Keratinocyte (primary cell): Measurements from ENCODE around the gene MMS19. TPM values are rescaled to one million over a fixed set of nuclear protein-coding genes. Genes with fewer than 3 reads are reported as not detected.

ENCODE experiments used
- DNase-seq: peaks from one replicate; pipeline ENCODE4 v3.0.0-alpha.2; 2011; ENCODE audit warnings: low read depth, missing footprints, low spot score
- FAIRE-seq: peaks from 2 replicates; lab custom pipeline; 2011; peaks lifted over from hg19 to GRCh38; lab: Jason Lieb, UNC
- H2AFZ ChIP-seq: 2 replicates; pipeline ENCODE4 v1.6.0; 2012; ENCODE audit warnings: low read length, control low read depth, inconsistent platforms; ENCODE audit not compliant: control insufficient read depth
- H3K27ac ChIP-seq: 2 replicates; pipeline ENCODE4 v1.5.1; 2011; ENCODE audit warnings: low read length; ENCODE audit not compliant: control insufficient read depth, insufficient read depth
- H3K27me3 ChIP-seq: 3 replicates; pipeline ENCODE4 v1.6.0; 2011; ENCODE audit warnings: low read length; ENCODE audit not compliant: control insufficient read depth, insufficient read depth; ENCODE audit errors: extremely low read depth
- H3K36me3 ChIP-seq, 2 experiments: 2 replicates in 1 of 2; 3 replicates in 1 of 2; pipeline ENCODE4 v1.5.1; 2011; ENCODE audit warnings: low read length in 2 of 2, mild to moderate bottlenecking in 1 of 2; ENCODE audit not compliant: control insufficient read depth in 2 of 2, insufficient read depth in 2 of 2; ENCODE audit errors: extremely low read depth in 1 of 2
- H3K4me1 ChIP-seq: 3 replicates; pipeline ENCODE4 v1.5.1; 2011; ENCODE audit warnings: low read length; ENCODE audit not compliant: control insufficient read depth, insufficient read depth; ENCODE audit errors: extremely low read depth
- H3K4me2 ChIP-seq: 3 replicates; pipeline ENCODE4 v1.6.0; 2011; ENCODE audit warnings: low read depth, low read length; ENCODE audit not compliant: control insufficient read depth, insufficient read depth; ENCODE audit errors: extremely low read depth
- H3K4me3 ChIP-seq, 3 experiments: fragments of 200-600 bp in 1 of 3; sonication (generic) in 1 of 3; 2 replicates in 2 of 3; 3 replicates in 1 of 3; pipeline ENCODE4 v1.5.1; 2011 to 2016; ENCODE audit warnings: low read length in 3 of 3, mild to moderate bottlenecking in 3 of 3, control low read depth in 2 of 3, inconsistent platforms in 1 of 3, low read depth in 1 of 3, mixed read lengths in 1 of 3, mixed run types in 1 of 3, moderate library complexity in 1 of 3; ENCODE audit not compliant: control insufficient read depth in 2 of 3, insufficient read depth in 2 of 3; ENCODE audit errors: extremely low read depth in 1 of 3
- H3K79me2 ChIP-seq: 2 replicates; pipeline ENCODE4 v1.6.0; 2012; ENCODE audit warnings: low read length; ENCODE audit not compliant: control insufficient read depth, insufficient read depth
- H3K9ac ChIP-seq: 3 replicates; pipeline ENCODE4 v1.6.0; 2011; ENCODE audit warnings: low read length; ENCODE audit not compliant: control insufficient read depth, insufficient read depth; ENCODE audit errors: extremely low read depth
- H3K9me1 ChIP-seq: 3 replicates; pipeline ENCODE4 v1.6.0; 2011; ENCODE audit warnings: low read length; ENCODE audit not compliant: control insufficient read depth, insufficient read depth; ENCODE audit errors: extremely low read depth
- H3K9me3 ChIP-seq: 2 replicates; pipeline ENCODE4 v1.5.1; 2012; ENCODE audit warnings: low read depth, low read length; ENCODE audit not compliant: control insufficient read depth
- H4K20me1 ChIP-seq: 3 replicates; pipeline ENCODE4 v1.6.0; 2011; ENCODE audit warnings: low read length; ENCODE audit not compliant: control insufficient read depth, insufficient read depth; ENCODE audit errors: extremely low read depth
- CTCF ChIP-seq, 3 experiments: IDR thresholded peaks in 1 of 3; conservative IDR thresholded peaks in 1 of 3; optimal IDR thresholded peaks in 1 of 3; 2 replicates in 2 of 3; 3 replicates in 1 of 3; pipeline versions ENCODE3 to v1.5.1; 2011; ENCODE audit warnings: low read length in 3 of 3, mild to moderate bottlenecking in 3 of 3, moderate library complexity in 2 of 3, control low read depth in 1 of 3, inconsistent platforms in 1 of 3; ENCODE audit not compliant: insufficient read depth in 2 of 3; ENCODE audit errors: extremely low read depth in 1 of 3
- EZH2 ChIP-seq: IDR thresholded peaks from one replicate; pipeline ENCODE4 v1.6.1; 2012; ENCODE audit warnings: inconsistent platforms, mild to moderate bottlenecking, low read length, moderate library complexity
- dilution Hi-C: fragments of 300-500 bp; cut with MboI; formaldehyde crosslinking; loops from one replicate; pipeline ENCODE4 v1.7.0; 2020; ENCODE audit warnings: low sequenced_read_pairs; ENCODE audit not compliant: extremely low pct_ligation_motif_present
- polyA plus RNA-seq, 5 experiments: library from polyadenylated mRNA; depleted of rRNA in 3 of 5; stranded (reverse) in 3 of 5; stranded (forward) in 1 of 5; unstranded in 1 of 5; fragments of >200 nt; gene quantifications; 1 replicate in 1 of 5; 2 replicates in 3 of 5; 3 replicates in 1 of 5; pipeline versions ENCODE4 v1.2.1 to v1.2.3, GENCODE V29; 2011 to 2012; ENCODE audit warnings: missing spikeins in 2 of 5, low read depth in 1 of 5, low replicate concordance in 1 of 5

MMS19 gene
- polyA plus RNA-seq, 1 donor (not counting 4 experiments of a cell fraction or from before 2014, with no cell fraction given): 72.5 TPM

GRCh38 chr10:97416565-97416964, 81.7 kb downstream of the MMS19 start:
- dilution Hi-C loops: no loop called here
- DNase-seq (no peak), FAIRE-seq (no peak)
- H3K27ac ChIP-seq: no peak overlapping the region
- no peaks in the 10 kb centered on the region for H3K36me3 ChIP-seq
- TF ChIP-seq EZH2: no peak
- no peak for TF ChIP-seq CTCF (optimal IDR thresholded peaks at IDR 0.05 in 1 of 3, IDR thresholded peaks at IDR 0.05 in 1 of 3, conservative IDR thresholded peaks at IDR 0.05 in 1 of 3; ENCODE audit: extremely low read depth in 1 of 3, insufficient read depth in 2 of 3, low read length in 3 of 3)
- H4K20me1 ChIP-seq: no peaks in the 10 kb centered on the region
- H2AFZ ChIP-seq: no peak overlapping the region
- no peak overlapping the region for H3K9ac ChIP-seq
- H3K9me3 ChIP-seq: no peaks in the 10 kb centered on the region
- H3K4me3 ChIP-seq: no peak overlapping the region
- peaks cover 34% of the 10 kb centered on the region for H3K4me1 ChIP-seq
- no peaks in the 10 kb centered on the region for H3K27me3 ChIP-seq
- H3K79me2 ChIP-seq: no peaks in the 10 kb centered on the region
- no peak overlapping the region for H3K4me2 ChIP-seq
- no peaks in the 10 kb centered on the region for H3K9me1 ChIP-seq

- peak; percentile 95 for FAIRE-seq
- no peaks in the 10 kb centered on the region for H3K27me3 ChIP-seq
- peak overlapping the region; percentile 80 for H2AFZ ChIP-seq
- dilution Hi-C loops: no loop called here
- H3K4me3 ChIP-seq: peak overlapping the region in 1 of 3 experiments; percentile 4
- DNase-seq: peak; percentile 87
- H3K9me1 ChIP-seq: no peaks in the 10 kb centered on the region
- H3K4me2 ChIP-seq: peak overlapping the region; percentile 63
- TF ChIP-seq EZH2: no peak
- no peak for TF ChIP-seq CTCF (optimal IDR thresholded peaks at IDR 0.05 in 1 of 3, IDR thresholded peaks at IDR 0.05 in 1 of 3, conservative IDR thresholded peaks at IDR 0.05 in 1 of 3; ENCODE audit: extremely low read depth in 1 of 3, insufficient read depth in 2 of 3, low read length in 3 of 3)
- no peaks in the 10 kb centered on the region for H4K20me1 ChIP-seq
- H3K9ac ChIP-seq: peak overlapping the region; percentile 20
- no peaks in the 10 kb centered on the region for H3K36me3 ChIP-seq
- H3K4me1 ChIP-seq: peaks cover 31% of the 10 kb centered on the region
- peak overlapping the region; percentile 85 for H3K27ac ChIP-seq
- H3K9me3 ChIP-seq: no peaks in the 10 kb centered on the region
- H3K79me2 ChIP-seq: no peaks in the 10 kb centered on the region
Observed at GRCh38 chr10:97412891-97413304, 85.3 kb downstream of the MMS19 start.
